Measurements from ENCODE around the gene HLA-DMA. TPM values are rescaled to one million over a fixed set of nuclear protein-coding genes. Genes with fewer than 3 reads are reported as not detected.

Gene HLA-DMA
- total and polyA plus RNA-seq, 9 of the 15 experiments (the other 6 are each of a cell fraction or from before 2014, with no cell fraction given) = 0.13 to 0.83 (median 0.51) TPM

DNA sequence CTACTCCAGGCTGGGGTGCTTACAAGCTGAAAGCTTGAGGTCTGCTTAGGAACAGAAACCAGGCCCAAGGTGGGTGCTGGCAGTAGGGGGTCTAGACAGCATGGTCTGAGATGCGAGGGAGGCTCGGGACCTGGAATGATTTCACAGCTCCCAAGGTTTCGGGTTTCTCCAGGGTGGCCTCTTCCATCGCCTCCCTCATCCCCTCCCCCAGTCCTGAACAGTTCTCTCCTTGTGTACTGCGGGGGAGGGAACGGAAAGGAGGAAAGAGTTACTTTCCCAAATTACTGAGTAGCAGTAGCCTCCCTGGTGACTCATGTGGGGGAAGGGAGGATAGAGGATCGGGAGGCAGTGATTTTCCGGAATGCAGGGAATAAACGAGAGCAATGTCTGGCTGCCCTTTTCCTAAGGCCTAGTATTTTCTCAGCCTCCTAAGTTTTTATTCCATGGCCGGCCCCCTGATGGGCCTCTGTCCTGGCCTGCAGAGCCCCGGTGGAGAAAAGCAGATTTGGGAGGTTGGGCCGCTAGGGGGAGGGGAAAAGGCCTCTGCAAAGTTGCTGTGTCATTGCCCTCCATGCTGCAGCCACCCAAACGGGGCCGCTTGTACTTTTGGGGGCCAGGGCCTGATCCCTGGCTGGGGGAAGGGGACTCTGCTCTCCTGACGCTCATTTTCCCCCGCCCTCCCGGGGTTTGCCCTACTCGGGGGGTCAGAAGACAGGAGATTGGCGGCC, 17.0 kb upstream of the HLA-DMA start (continued):
- no peak for TF ChIP-seq TBP (optimal IDR thresholded peaks at IDR 0.05; ENCODE audit: low read depth, low read length)
- peak; percentile 79 for TF ChIP-seq POLR2A (conservative IDR thresholded peaks at IDR 0.05)
- TF ChIP-seq BACH1 (tag; IDR thresholded peaks at IDR 0.05) = peak; percentile 84; the same call in 1 of the 2 replicates
- no peak for TF ChIP-seq CHCHD3 (CRISPR knock-in tag; IDR thresholded peaks at IDR 0.05)
- TF ChIP-seq PCBP2 (IDR thresholded peaks at IDR 0.05; ENCODE audit: low read depth, low read length, poor library complexity, severe bottlenecking) = no peak
- TF ChIP-seq NR2C1 (IDR thresholded peaks at IDR 0.05) = no peak
- peak; percentile 52 for TF ChIP-seq NR2C1 (tag; IDR thresholded peaks at IDR 0.05)
- TF ChIP-seq FOXP1 (CRISPR knock-in tag; IDR thresholded peaks at IDR 0.05) = no peak; the same call in 1 of the 2 replicates
- TF ChIP-seq ARNT (IDR thresholded peaks at IDR 0.05) = peak in 1 of 2 experiments; percentile 50; a peak in 2 of 4 replicates
- TF ChIP-seq GTF2F1 (IDR thresholded peaks at IDR 0.05; ENCODE audit: low read depth, low read length) = no peak
- TF ChIP-seq RBM22 (IDR thresholded peaks at IDR 0.05; ENCODE audit: low read depth, low read length, poor library complexity, severe bottlenecking) = no peak
- TF ChIP-seq, protein P1, sequence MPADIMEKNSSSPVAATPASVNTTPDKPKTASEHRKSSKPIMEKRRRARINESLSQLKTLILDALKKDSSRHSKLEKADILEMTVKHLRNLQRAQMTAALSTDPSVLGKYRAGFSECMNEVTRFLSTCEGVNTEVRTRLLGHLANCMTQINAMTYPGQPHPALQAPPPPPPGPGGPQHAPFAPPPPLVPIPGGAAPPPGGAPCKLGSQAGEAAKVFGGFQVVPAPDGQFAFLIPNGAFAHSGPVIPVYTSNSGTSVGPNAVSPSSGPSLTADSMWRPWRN (IDR thresholded peaks at IDR 0.05; ENCODE audit: low read depth) = 0 out of 2 replicates have a peak, but pooled peaks have one; percentile 21
- TF ChIP-seq ZNF165 (CRISPR knock-in tag; IDR thresholded peaks at IDR 0.05; ENCODE audit: borderline replicate concordance) = no peak
- no peak for TF ChIP-seq ZC3H4 (CRISPR knock-in tag; IDR thresholded peaks at IDR 0.05; ENCODE audit: borderline replicate concordance)
- TF ChIP-seq HDAC6 (IDR thresholded peaks at IDR 0.05; ENCODE audit: low read depth, low read length) = no peak
- no peak for TF ChIP-seq NR0B1 (IDR thresholded peaks at IDR 0.05; ENCODE audit: partially characterized antibody)
- TF ChIP-seq MECOM (CRISPR knock-in tag; IDR thresholded peaks at IDR 0.05) = no peak
- no peak for TF ChIP-seq PCBP1 (IDR thresholded peaks at IDR 0.05; ENCODE audit: low read depth, low read length, poor library complexity, severe bottlenecking)
- TF ChIP-seq AFF4 (CRISPR knock-in tag; IDR thresholded peaks at IDR 0.05) = no peak
- TF ChIP-seq ZNF23 (CRISPR knock-in tag; IDR thresholded peaks at IDR 0.05) = 0 out of 2 replicates have a peak, but pooled peaks have one; percentile 41
- 0 out of 2 replicates have a peak, but pooled peaks have one; percentile 50 for TF ChIP-seq TCF7 (IDR thresholded peaks at IDR 0.05; ENCODE audit: borderline replicate concordance)

Data from K562 (cell line).